ENCODE results near the gene EPAS1.

GRCh38 chr2:46313063-46313462 is 15.9 kb downstream of the EPAS1 start:
- TF ChIP-seq BHLHE40 (IDR thresholded peaks at IDR 0.05; ENCODE audit: borderline replicate concordance) (no peak), NFRKB (IDR thresholded peaks at IDR 0.05) (no peak), L3MBTL2 (conservative IDR thresholded peaks at IDR 0.05) (no peak), FOXK2 (IDR thresholded peaks at IDR 0.05) (no peak)

Measured in HEK293T (cell line).